Sigmoid colon (tissue), 7 donors: ENCODE data around the gene FDXR. TPM values are rescaled to one million over a fixed set of nuclear protein-coding genes. Genes with fewer than 3 reads are reported as not detected.

ENCODE experiments used
- DNase-seq: peaks from one replicate; pipeline ENCODE4 v3.0.0-alpha.2; 2019
- H3K27ac ChIP-seq, 4 donors: fragments of 200-600 bp; sonication (generic); one replicate each; pipeline ENCODE4 v1.5.1; 2016 to 2019; ENCODE audit warnings: mild to moderate bottlenecking in 1 of 4
- H3K27me3 ChIP-seq, 3 donors: fragments of 200-600 bp; sonication (generic); one replicate each; pipeline ENCODE4 v1.5.1; 2019; ENCODE audit warnings: mild to moderate bottlenecking in 1 of 3
- H3K36me3 ChIP-seq, 4 donors: fragments of 200-600 bp; sonication (generic); one replicate each; pipeline ENCODE4 v1.5.1; 2016 to 2019
- H3K4me1 ChIP-seq, 4 donors: fragments of 200-600 bp; sonication (generic); one replicate each; pipeline ENCODE4 v1.5.1; 2017 to 2019
- H3K4me3 ChIP-seq, 4 donors: fragments of 200-600 bp; sonication (generic); one replicate each; pipeline ENCODE4 v1.5.1; 2017 to 2019; ENCODE audit warnings: mild to moderate bottlenecking in 2 of 4, moderate library complexity in 1 of 4
- H3K9me3 ChIP-seq, 4 donors: fragments of 200-600 bp in 3 of 4; sonication (generic) in 3 of 4; one replicate each; pipeline versions ENCODE4 v1.5.1 to v1.6.1; 2013 to 2019
- EP300 ChIP-seq, 4 donors: sonication (generic); formaldehyde crosslinking; IDR thresholded peaks; one replicate each; pipeline ENCODE4 v1.6.1; 2017; ENCODE audit warnings: antibody characterized with exemption in 4 of 4
- POLR2A ChIP-seq, 2 donors: fragments of 450-650 bp; IDR thresholded peaks; one replicate each; pipeline ENCODE4 v1.6.1; 2016; ENCODE audit warnings: antibody characterized with exemption in 2 of 2, mild to moderate bottlenecking in 2 of 2, moderate library complexity in 2 of 2
- POLR2AphosphoS5 ChIP-seq, 4 donors: sonication (generic); formaldehyde crosslinking; IDR thresholded peaks; one replicate each; pipeline ENCODE4 v1.6.1; 2017; ENCODE audit warnings: antibody characterized with exemption in 4 of 4
- WGBS, 2 donors: extraction: QIAGEN DNeasy Blood & Tissue Kit; methylation state at CpG; one replicate each; pipeline ENCODE4 v1.1.7; 2013; 5-methylcytosine and 5-hydroxymethylcytosine counted together
- intact Hi-C: fragments of 100-400 bp; cut with DNase I; formaldehyde crosslinking; loops from one replicate; pipeline ENCODE4 v1.15.1; 2023
- polyA plus RNA-seq, 3 donors: library from polyadenylated mRNA; stranded (reverse); fragments of 200-250 nt; gene quantifications; one replicate each; pipeline ENCODE4 v1.2.3, GENCODE V29; 2013
- total RNA-seq, 4 donors: library from RNA; depleted of rRNA; stranded (reverse); fragments of >200 nt; gene quantifications; one replicate each; pipeline ENCODE4 v1.1.0, GENCODE V29; 2016
- TF ChIP-seq, protein P1 (sequence below), 4 experiments: fragments of 450-650 bp in 3 of 4; fragments of 200-600 bp in 1 of 4; IDR thresholded peaks; one replicate each; pipeline ENCODE4 v1.5.1; 2016 to 2019; ENCODE audit warnings: antibody characterized with exemption in 4 of 4, mild to moderate bottlenecking in 3 of 4, moderate library complexity in 2 of 4
- donor health status: healthy with polysubstance abuse.
- donor health status: Bipolar disorder and iron deficiency.
- donor health status: healthy.

FDXR gene
- total and polyA plus RNA-seq, 7 donors = 3.0 to 26.9 (median 8.6) TPM

DNA sequence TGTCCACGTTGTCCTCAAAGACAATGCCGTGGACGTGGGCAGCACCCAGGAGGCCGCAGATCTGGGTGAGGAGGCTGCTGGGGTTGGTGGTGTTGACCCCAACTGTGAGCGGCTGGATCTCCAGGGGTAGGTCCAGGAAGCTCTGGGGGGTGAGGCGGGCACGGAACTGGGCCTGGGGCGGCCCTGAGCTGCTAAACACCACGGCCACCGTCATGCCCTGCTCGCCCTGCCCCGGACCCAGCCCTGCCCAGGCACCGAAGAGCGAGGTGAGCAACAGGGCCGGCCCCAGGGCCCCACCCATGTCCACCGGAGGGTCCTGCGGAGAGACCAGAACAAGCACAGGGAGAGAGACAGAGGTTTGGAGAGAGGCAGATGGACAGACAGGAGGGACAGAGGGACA lies 18.0 kb downstream of the FDXR start:
- Histone ChIP-seq H3K4me1 (peaks cover 0 to 15% (median 11%) of the 10 kb centered on the region in 4 donors), H3K27me3 (peaks cover 30 to 96% (median 88%) of the 10 kb centered on the region in 3 donors), H3K36me3 (no peaks in the 10 kb centered on the region), H3K9me3 (no peaks in the 10 kb centered on the region), H3K4me3 (no peak overlapping the region), H3K27ac (no peak overlapping the region)
- no peak for DNase-seq
- no peak for TF ChIP-seq POLR2A (IDR thresholded peaks at IDR 0.05)
- no peak for TF ChIP-seq POLR2AphosphoS5 (IDR thresholded peaks at IDR 0.05)
- TF ChIP-seq, protein P1, sequence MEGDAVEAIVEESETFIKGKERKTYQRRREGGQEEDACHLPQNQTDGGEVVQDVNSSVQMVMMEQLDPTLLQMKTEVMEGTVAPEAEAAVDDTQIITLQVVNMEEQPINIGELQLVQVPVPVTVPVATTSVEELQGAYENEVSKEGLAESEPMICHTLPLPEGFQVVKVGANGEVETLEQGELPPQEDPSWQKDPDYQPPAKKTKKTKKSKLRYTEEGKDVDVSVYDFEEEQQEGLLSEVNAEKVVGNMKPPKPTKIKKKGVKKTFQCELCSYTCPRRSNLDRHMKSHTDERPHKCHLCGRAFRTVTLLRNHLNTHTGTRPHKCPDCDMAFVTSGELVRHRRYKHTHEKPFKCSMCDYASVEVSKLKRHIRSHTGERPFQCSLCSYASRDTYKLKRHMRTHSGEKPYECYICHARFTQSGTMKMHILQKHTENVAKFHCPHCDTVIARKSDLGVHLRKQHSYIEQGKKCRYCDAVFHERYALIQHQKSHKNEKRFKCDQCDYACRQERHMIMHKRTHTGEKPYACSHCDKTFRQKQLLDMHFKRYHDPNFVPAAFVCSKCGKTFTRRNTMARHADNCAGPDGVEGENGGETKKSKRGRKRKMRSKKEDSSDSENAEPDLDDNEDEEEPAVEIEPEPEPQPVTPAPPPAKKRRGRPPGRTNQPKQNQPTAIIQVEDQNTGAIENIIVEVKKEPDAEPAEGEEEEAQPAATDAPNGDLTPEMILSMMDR (IDR thresholded peaks at IDR 0.05) = no peak
- no peak for TF ChIP-seq EP300 (IDR thresholded peaks at IDR 0.05)
- WGBS, 2 donors = 83 to 91% methylated on average over 17 of the region's 17 CpGs
- intact Hi-C loops = no loop called here

DNA sequence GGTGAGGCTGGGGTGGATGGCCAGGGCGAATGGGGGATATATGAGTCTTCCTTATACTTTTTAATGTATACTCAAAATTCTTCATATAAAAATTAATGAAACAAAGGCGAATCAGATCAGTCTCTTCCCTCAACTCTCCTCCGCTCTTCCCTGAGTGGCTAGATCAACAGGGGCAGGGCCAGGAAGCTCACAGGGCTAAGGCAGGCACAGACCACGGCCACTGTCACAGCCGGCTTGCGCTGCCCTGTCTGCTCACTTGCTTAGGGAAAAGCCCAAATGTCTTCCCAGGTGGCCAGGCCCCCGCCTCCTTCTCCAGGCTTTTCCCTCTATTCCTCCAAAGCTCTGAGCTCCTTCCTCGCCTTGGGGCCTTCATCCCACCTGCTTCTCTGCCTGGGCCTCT lies 19.1 kb downstream of the FDXR start:
- H3K4me3 ChIP-seq = no peak overlapping the region
- peaks cover 20 to 85% (median 77%) of the 10 kb centered on the region in 3 donors for H3K27me3 ChIP-seq
- no peaks in the 10 kb centered on the region for H3K36me3 ChIP-seq
- no peaks in the 10 kb centered on the region for H3K9me3 ChIP-seq
- WGBS, 2 donors = 69 to 78% methylated on average over 8 of the region's 8 CpGs
- intact Hi-C loops = no loop called here
- no peak overlapping the region for H3K27ac ChIP-seq
- peaks cover 0 to 10% (median 6%) of the 10 kb centered on the region in 4 donors for H3K4me1 ChIP-seq
- TF ChIP-seq EP300 (IDR thresholded peaks at IDR 0.05) (no peak), POLR2AphosphoS5 (IDR thresholded peaks at IDR 0.05) (no peak), POLR2A (IDR thresholded peaks at IDR 0.05) (no peak)
- TF ChIP-seq, protein P1 (IDR thresholded peaks at IDR 0.05) = no peak
- DNase-seq = no peak

DNA sequence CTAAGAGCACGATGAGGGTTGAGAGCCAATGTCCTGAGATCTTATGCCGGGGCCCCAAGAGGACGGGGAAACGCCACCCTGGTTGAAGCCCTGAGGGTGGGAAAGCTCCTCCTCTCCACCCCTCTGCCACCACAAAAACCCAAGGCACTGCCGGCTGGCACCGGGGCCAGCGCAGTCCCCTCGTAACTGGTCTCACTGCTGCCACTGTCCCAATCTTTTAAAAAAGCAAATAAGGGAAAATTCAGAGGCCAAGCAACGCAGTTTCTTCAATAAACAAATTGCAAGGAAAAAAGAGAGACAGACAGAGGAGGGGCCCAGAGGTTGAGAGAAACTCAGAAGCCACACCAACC lies 19.8 kb downstream of the FDXR start:
- H3K4me1 ChIP-seq = peaks cover 0 to 10% (median 6%) of the 10 kb centered on the region in 4 donors
- 15% methylated on average over 9 of the region's 9 CpGs for WGBS, 2 donors
- intact Hi-C loops = no loop called here
- DNase-seq = no peak
- H3K27me3 ChIP-seq = peaks cover 18 to 78% (median 71%) of the 10 kb centered on the region in 3 donors
- TF ChIP-seq, protein P1 (IDR thresholded peaks at IDR 0.05) = no peak
- TF ChIP-seq POLR2A (IDR thresholded peaks at IDR 0.05) (no peak), POLR2AphosphoS5 (IDR thresholded peaks at IDR 0.05) (no peak), EP300 (IDR thresholded peaks at IDR 0.05) (no peak)
- H3K4me3 ChIP-seq = no peak overlapping the region
- H3K9me3 ChIP-seq = no peaks in the 10 kb centered on the region
- H3K36me3 ChIP-seq = no peaks in the 10 kb centered on the region
- H3K27ac ChIP-seq = no peak overlapping the region

DNA sequence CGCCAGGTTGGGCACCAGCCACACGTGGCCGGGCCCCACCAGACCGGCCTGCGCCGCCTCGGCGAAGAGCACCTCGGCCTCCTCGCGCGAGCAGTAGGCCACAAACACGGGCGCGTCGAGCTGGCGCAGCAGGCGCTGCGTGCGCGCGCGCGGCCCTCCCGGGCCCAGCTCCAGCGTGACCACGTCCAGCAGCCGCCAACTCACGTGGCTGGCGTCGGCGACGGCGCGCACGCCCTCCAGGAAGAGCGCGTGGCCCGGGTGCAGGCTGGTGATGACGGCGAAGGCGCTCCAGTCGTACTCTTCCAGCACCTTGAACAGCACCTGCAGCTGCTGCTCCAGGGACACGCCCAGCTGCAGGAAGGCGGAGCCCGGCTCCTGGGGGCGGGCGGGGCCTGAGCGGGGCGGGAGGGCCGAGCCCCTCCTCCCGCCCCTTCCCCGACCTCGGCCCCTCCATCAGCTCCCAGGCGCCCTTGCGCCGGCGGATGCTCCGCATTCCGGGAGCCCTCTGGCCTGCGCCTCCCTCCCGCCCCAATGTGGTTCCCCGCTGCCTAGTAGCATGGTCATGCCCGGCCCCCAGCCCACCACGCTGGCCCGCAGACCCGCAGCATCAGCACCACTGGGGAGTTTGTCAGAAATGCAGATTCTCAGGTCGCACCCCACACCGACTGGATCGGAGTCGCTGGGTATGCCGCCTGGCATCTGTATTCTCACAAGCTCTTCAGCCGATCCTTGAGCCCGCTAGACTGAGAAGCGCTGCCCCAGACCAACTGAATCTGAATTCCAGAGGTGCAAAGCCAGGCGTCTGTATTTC lies 20.4 kb downstream of the FDXR start:
- no peak for DNase-seq
- 12 to 20% methylated on average over 76 of the region's 76 CpGs for WGBS, 2 donors
- intact Hi-C loops = no loop called here
- no peaks in the 10 kb centered on the region for H3K36me3 ChIP-seq
- H3K9me3 ChIP-seq = no peaks in the 10 kb centered on the region
- no peak for TF ChIP-seq POLR2AphosphoS5 (IDR thresholded peaks at IDR 0.05)
- TF ChIP-seq, protein P1 (IDR thresholded peaks at IDR 0.05) = no peak
- TF ChIP-seq POLR2A (IDR thresholded peaks at IDR 0.05) = no peak
- TF ChIP-seq EP300 (IDR thresholded peaks at IDR 0.05) = no peak
- H3K4me1 ChIP-seq = peaks cover 0 to 10% (median 6%) of the 10 kb centered on the region in 4 donors
- H3K4me3 ChIP-seq = no peak overlapping the region
- H3K27ac ChIP-seq = no peak overlapping the region
- H3K27me3 ChIP-seq = peaks cover 18 to 72% (median 67%) of the 10 kb centered on the region in 3 donors
